K562 treated with DMSO at 1 percent for 48 hours (cell line): Measurements from ENCODE around the gene CST7. TPM values are rescaled to one million over a fixed set of nuclear protein-coding genes. Genes with fewer than 3 reads are reported as not detected.

ENCODE experiments used
- total RNA-seq: library from RNA; unstranded; fragments of 300-600 nt; gene quantifications from 2 replicates; pipeline ENCODE4 v1.2.3, GENCODE V29; 2022; ENCODE audit warnings: low replicate concordance; ENCODE audit errors: extremely low read depth

Gene CST7
- total RNA-seq, result not detected in 2 replicates

GRCh38 chr20:24948939-24949679 is at the start of gene CST7:
TSS of gene CST7 (plus strand) at chr20:24949269. CDS start at chr20:24949506, 237 bp downstream.

GRCh38 chr20:24992487-24993205 is 43.6 kb downstream of the CST7 start, which contains the start of gene APMAP:
TSS of gene APMAP (minus strand) at chr20:24992751. CDS start at chr20:24992688, 63 bp downstream.

Other genes with a start within 250 kb of the CST7 start
- not detected in 2 replicates for gene APMAP, start 43.5 kb downstream of the CST7 start, total RNA-seq
- gene ACSS1, start 108.9 kb downstream of the CST7 start, total RNA-seq, result not detected in 2 replicates
- gene VSX1, start 132.9 kb downstream of the CST7 start, total RNA-seq, result not detected in 2 replicates
- gene ENTPD6, start 246.4 kb downstream of the CST7 start, total RNA-seq, result not detected in 2 replicates